Ovary (tissue), 3 donors: Measurements from ENCODE around the gene CMTM1.

Source experiments
- CTCF ChIP-seq, 3 donors: fragments of 450-650 bp in 2 of 3; fragments of 200-600 bp in 1 of 3; IDR thresholded peaks; one replicate each; pipeline versions ENCODE4 v1.5.1 to v1.8.0; 2016 to 2022; ENCODE audit warnings: antibody characterized with exemption in 3 of 3, mild to moderate bottlenecking in 1 of 3
- POLR2A ChIP-seq: fragments of 450-650 bp; IDR thresholded peaks from one replicate; pipeline ENCODE4 v1.6.1; 2017; ENCODE audit warnings: antibody characterized with exemption, mild to moderate bottlenecking, moderate library complexity
- donor health status: DM: no; HTN: no; CAD: no.

GRCh38 chr16:66554495-66554894 is 11.7 kb upstream of the CMTM1 start:
- TF ChIP-seq CTCF (IDR thresholded peaks at IDR 0.05) (no peak), POLR2A (no peak)
